Left lobe of liver (tissue), 2 donors: Measurements from ENCODE around the gene MAPKAPK2. TPM values are rescaled to one million over a fixed set of nuclear protein-coding genes. Genes with fewer than 3 reads are reported as not detected.
"Not testable (repeated sequence)": the region's sequence is repeated elsewhere in the genome, so short reads cannot be mapped to it uniquely, and the experiment has no call there.

Experiments
- ATAC-seq: fragments of 200-7000 bp; cut with Tn5 transposase; one replicate; pipeline ENCODE4 v1.9.1; 2020; ENCODE audit warnings: mild to moderate bottlenecking, moderate library complexity
- DNase-seq: peaks from one replicate; pipeline ENCODE4 v3.0.0-alpha.2; 2020; ENCODE audit warnings: low spot score
- total RNA-seq: library from RNA; stranded (reverse); gene quantifications from one replicate; pipeline ENCODE4 v1.2.1, GENCODE V29; 2021
- donor health status: DM: no; HTN: no; CAD: no; lungs with moderate emphysema.
- donor health status: DM: no; HTN: yes; CAD: no.

Gene MAPKAPK2
- total RNA-seq, 1 donor from 2014 or later: 41.0 TPM

DNA sequence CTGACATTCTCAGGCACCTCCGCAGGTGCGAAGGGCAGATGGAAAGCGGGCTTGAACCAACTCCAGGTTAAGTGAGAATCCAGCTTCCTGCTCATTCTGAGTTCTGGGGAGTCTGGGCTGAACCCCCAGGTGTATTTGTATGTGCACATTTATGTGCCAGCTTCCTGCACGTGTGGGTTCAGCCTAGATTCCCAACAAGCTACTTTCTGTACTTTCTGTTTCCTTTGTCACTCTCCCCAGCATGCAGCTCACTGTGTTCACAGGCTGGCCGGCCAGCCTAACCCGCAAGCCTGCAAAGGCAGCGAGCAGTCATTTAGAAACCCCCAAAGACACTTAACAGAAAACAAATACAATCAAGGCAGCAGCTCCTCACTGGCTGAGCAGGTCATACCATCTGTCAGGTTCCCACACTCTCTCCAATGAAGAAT is 84.6 kb downstream of the MAPKAPK2 start:
- DNase-seq: no peak
- ATAC-seq: no peak

DNA sequence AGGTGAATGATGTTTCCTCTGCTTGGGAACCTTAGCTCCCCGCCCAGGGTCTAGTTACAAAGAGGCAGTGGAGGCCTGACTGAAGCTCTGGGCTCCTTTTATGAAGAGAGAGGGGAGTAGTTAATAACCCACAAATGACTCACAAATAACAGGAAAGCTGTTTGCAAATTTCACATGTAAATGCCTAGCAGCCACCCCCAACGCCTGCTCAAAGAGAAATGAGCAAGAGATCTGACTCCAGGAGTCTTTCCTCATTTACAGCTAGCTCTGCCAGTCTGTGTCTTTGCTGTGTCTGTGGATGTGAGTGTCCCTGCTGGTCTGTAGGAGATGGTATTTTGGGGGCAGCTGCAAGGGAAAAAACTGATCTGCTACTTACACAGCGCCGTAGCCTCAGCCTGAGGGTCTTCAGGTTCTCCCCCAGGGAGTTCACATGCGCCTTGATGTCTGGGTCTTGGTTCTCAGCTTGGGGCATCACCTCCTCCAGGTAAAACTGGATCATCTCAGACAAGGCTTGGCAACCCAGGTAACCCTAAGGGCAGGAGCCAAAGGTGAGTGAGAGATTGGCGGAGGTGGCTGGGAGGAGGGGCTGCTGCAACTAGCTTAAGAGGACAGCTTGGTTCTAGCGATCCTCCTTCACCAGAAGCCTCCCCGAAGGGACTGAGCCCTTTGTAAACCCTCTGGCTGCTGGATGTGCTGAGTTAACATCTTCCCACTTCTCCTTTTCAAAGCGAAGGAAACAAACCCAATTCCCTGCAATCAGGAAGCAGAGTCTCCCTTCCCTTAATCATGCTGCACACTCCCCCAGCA is 86.0 kb downstream of the MAPKAPK2 start, which contains the start of gene IL19:
TSS of gene IL19 (plus strand) at position 243 of the 807 bp plus-strand sequence. CDS start 65,890 bp downstream, outside the sequence.
- ATAC-seq (peak; percentile 50), DNase-seq (no peak)

DNA sequence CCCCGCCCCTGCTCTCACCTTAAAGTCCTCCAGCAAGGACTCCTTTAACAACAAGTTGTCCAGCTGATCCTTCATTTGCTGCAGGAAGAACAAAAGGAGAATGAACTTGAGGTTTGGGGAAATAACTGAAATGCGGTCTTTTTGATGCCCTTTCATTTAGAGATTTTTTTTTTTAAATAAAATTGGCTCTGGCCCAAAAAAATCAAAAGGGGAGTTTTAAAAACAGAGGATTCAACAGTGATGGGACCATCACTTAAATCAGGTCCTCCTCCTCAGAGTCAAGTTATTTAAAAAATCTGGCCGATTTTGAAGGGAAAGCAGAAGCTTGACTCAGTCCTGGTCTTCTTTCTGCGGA is 86.6 kb downstream of the MAPKAPK2 start:
- no peak for ATAC-seq

DNA sequence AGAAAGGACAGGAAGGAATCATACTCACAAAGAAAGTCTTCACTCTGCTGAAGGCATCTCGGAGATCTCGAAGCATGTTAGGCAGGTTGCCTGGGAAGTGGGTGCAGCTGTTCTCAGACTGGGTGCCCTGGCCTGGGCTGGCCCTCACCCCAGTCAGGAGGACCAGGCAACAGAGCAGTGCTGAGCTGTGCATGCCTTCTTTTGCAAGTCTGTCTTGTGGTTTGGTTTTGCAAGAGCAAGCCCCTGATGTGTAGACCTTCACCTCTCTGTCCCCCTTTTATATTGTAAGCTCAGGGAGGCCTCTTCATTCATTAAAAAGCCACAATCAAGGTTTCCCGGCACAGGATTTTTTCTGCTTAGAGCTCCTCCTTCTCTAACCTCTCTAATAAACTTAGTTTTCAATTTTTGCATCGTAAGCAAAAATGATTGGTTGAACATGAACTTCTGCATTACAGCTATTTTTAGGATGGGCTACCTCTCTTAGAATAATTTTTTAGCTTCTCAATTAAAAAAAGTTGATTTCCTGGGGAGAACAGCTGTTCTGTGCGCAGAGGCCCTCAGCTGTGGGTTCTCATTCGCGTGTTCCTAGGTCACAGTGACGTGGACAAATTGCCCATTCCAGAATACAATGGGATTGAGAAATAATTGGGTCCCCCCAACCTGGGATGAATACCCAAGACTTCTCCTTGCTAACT is 87.7 kb downstream of the MAPKAPK2 start, which contains the start of gene IL10:
TSS of gene IL10 (minus strand) at position 252 of the 695 bp plus-strand sequence. CDS start at position 193, 59 bp downstream.
- ATAC-seq: peak; percentile 56
- DNase-seq: no peak

More for the DNA sequence above, 86.6 kb downstream of the MAPKAPK2 start:
- DNase-seq: no peak

GRCh38 chr1:206774093-206774492 is 89.4 kb downstream of the MAPKAPK2 start:
- peak; percentile 32 for ATAC-seq
- no peak for DNase-seq

- DNase-seq: no peak
- no peak for ATAC-seq
Measured at GRCh38 chr1:206776229-206776628, 91.5 kb downstream of the MAPKAPK2 start.

DNA sequence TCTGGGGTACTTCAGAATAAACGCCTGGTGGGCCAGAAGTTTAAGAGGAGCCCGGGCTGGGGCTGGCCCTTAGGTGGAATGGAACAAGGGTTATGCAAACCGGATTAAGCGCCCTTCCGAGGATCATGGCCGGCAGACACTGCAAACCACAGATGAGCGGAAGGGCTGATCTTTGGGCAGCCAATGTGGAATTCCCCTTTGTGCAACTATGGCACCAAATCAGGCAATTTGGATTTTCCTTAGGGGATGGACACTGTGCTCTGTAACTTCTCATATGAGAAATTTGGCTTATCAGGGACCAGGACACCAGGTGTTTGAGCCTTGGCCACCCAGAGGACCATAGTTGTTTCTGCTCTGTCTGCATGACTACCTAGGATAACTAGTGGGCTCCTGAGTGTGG is 93.3 kb downstream of the MAPKAPK2 start:
- ATAC-seq (no peak), DNase-seq (no peak)

- ATAC-seq, DNase-seq: not testable (repeated sequence)
Measured at GRCh38 chr1:206778911-206779310, 94.2 kb downstream of the MAPKAPK2 start.

DNA sequence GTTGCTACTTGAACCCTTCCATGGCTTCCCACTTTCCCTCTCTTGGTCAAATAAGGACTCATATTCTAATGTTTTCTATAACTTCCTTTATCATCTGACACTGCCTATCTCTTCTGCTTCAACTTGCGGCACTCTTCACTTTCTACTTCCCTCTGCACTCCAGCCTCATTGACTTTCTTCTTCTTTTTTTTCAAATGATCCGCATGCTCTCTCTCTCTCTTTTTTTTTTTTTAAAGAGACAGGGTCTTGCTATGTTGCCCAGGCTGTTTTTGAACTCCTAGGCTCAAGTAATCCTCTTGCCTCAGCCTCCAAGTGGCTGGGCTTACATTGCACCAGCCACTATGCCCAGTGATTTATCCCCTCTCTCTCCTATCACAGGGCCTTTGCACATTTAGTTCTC is 94.9 kb downstream of the MAPKAPK2 start:
- ATAC-seq (no peak), DNase-seq (no peak)

- DNase-seq (no peak), ATAC-seq (no peak)
Measured at GRCh38 chr1:206782448-206782847, 97.7 kb downstream of the MAPKAPK2 start.

DNA sequence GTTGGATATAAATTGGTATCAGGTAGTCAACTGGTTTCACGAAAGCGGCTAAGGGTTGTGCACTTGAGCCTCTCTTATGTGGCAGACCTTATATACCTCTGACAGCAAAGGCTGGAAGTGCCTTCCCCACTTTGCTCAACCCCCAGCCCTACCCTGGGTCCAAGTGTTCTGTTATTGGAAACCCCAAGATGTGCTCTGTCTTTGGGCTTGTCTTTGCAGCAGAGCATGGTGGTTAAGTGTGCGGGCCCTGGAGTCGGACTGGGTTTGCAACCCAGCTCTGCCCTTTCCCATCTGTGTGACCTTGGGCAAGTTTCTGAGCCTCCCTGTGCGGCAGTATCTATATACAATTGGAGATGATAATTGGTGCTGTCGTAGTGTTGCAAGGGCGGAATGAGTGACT is 98.8 kb downstream of the MAPKAPK2 start:
- no peak for ATAC-seq
- DNase-seq: no peak

Other genes with a start within 250 kb of the MAPKAPK2 start
- gene IKBKE, start 214.4 kb upstream of the MAPKAPK2 start, total RNA-seq: 1.3 TPM
- 13.1 TPM for gene RASSF5, start 177.4 kb upstream of the MAPKAPK2 start, total RNA-seq
- 19.2 TPM for gene EIF2D, start 72.4 kb upstream of the MAPKAPK2 start, total RNA-seq
- gene DYRK3, start 49.4 kb upstream of the MAPKAPK2 start, total RNA-seq: 4.4 TPM
- gene IL19, start 85.9 kb downstream of the MAPKAPK2 start, total RNA-seq: not detected
- gene IL10, start 87.6 kb downstream of the MAPKAPK2 start, total RNA-seq: 0.18 TPM
- gene IL20, start 180.7 kb downstream of the MAPKAPK2 start, total RNA-seq: not detected
- gene IL24, start 212.5 kb downstream of the MAPKAPK2 start, total RNA-seq: not detected
- 1.3 TPM for gene FCMR, start 237.0 kb downstream of the MAPKAPK2 start, total RNA-seq